PC-9 (cell line): ENCODE data around the gene SF3B5. TPM values are rescaled to one million over a fixed set of nuclear protein-coding genes. Genes with fewer than 3 reads are reported as not detected.
"Not testable (repeated sequence)": the region's sequence is repeated elsewhere in the genome, so short reads cannot be mapped to it uniquely, and the experiment has no call there.

Source experiments
- BruUV-seq: library from RNA; stranded (reverse); fragments of 400-500 nt; replicated peaks from 2 replicates; lab custom pipeline; 2021; lab: Mats Ljungman, UMichigan
- CTCF ChIA-PET: fragments of 300-600 bp; sonication (Branson Sonifier 250); formaldehyde crosslinking; loops from one replicate; lab custom pipeline; 2022; ENCODE audit warnings: antibody characterized with exemption; lab: Charles Lee
- POLR2A ChIA-PET: fragments of 300-600 bp; sonication (Branson Sonifier 250); formaldehyde crosslinking; loops from one replicate; lab custom pipeline; 2022; ENCODE audit warnings: antibody characterized with exemption; ENCODE audit not compliant: unreplicated experiment; lab: Charles Lee
- DNase-seq, 2 experiments: peaks; one replicate each; pipeline versions ENCODE4 v3.0.0 to v3.0.0-alpha.2; 2015 to 2022; ENCODE audit warnings: mixed read lengths in 1 of 2
- H2AFZ ChIP-seq: fragments of 200-600 bp; sonication (generic); 2 replicates; pipeline ENCODE4 v1.8.1; 2017; ENCODE audit warnings: antibody characterized with exemption
- H3F3A ChIP-seq: fragments of 200-600 bp; sonication (generic); 2 replicates; pipeline ENCODE4 v1.8.1; 2017; ENCODE audit warnings: antibody characterized with exemption, mild to moderate bottlenecking, low read depth; ENCODE audit not compliant: insufficient read depth
- H3K27ac ChIP-seq: fragments of 200-600 bp; sonication (generic); 2 replicates; pipeline ENCODE4 v1.6.1; 2016; ENCODE audit warnings: mixed run types
- H3K27me3 ChIP-seq: fragments of 200-600 bp; sonication (generic); 2 replicates; pipeline ENCODE4 v1.6.1; 2016; ENCODE audit warnings: low read depth, mixed run types; ENCODE audit not compliant: insufficient read depth
- H3K36me3 ChIP-seq: fragments of 200-600 bp; sonication (generic); 2 replicates; pipeline ENCODE4 v1.6.1; 2016; ENCODE audit warnings: low read depth, mixed run types
- H3K4me1 ChIP-seq: fragments of 200-600 bp; sonication (generic); replicated peaks from 2 replicates; pipeline ENCODE4 v1.6.1; 2016; ENCODE audit warnings: mixed run types; ENCODE audit not compliant: insufficient read depth
- H3K4me2 ChIP-seq: fragments of 200-600 bp; sonication (generic); 2 replicates; pipeline ENCODE4 v1.6.1; 2017; ENCODE audit warnings: mixed run types
- H3K4me3 ChIP-seq: fragments of 200-600 bp; sonication (generic); 2 replicates; pipeline ENCODE4 v1.6.1; 2016; ENCODE audit warnings: mixed run types
- H3K79me2 ChIP-seq: fragments of 200-600 bp; sonication (generic); 2 replicates; pipeline ENCODE4 v1.6.1; 2017; ENCODE audit warnings: low read depth, mixed run types
- H3K9me2 ChIP-seq: fragments of 200-600 bp; sonication (generic); 2 replicates; pipeline ENCODE4 v1.8.1; 2017; ENCODE audit warnings: mild to moderate bottlenecking; ENCODE audit not compliant: insufficient read depth
- H3K9me3 ChIP-seq: fragments of 200-600 bp; sonication (generic); 2 replicates; pipeline ENCODE4 v1.8.1; 2016; ENCODE audit warnings: low read depth; ENCODE audit not compliant: insufficient read depth
- H4K20me1 ChIP-seq: fragments of 200-600 bp; sonication (generic); 2 replicates; pipeline ENCODE4 v1.8.1; 2017; ENCODE audit not compliant: insufficient read depth
- EZH2 ChIP-seq: fragments of 200-600 bp; sonication (generic); IDR thresholded peaks from 2 replicates; pipeline ENCODE4 v1.8.0; 2017; ENCODE audit warnings: antibody characterized with exemption, low read depth
- intact Hi-C: fragments of 100-400 bp; cut with micrococcal nuclease; formaldehyde crosslinking; loops from one replicate; pipeline ENCODE4 v1.10.0; 2022; ENCODE audit not compliant: unreplicated experiment
- total RNA-seq: library from RNA; stranded (reverse); gene quantifications from 2 replicates; pipeline ENCODE4 v1.2.3, GENCODE V29; 2021
- TF ChIP-seq, protein P1 (sequence below): fragments of 200-600 bp; sonication (generic); conservative IDR thresholded peaks from 2 replicates; pipeline ENCODE4 v1.6.1; 2017; ENCODE audit warnings: mixed run types, antibody characterized with exemption, mild to moderate bottlenecking, moderate library complexity

SF3B5 gene
- total RNA-seq, 1 experiment from 2014 or later = 125 TPM

GRCh38 chr6:144049386-144049785 lies 46.0 kb downstream of the SF3B5 start:
- BruUV-seq = no TSS peak
- Histone ChIP-seq H3K9me2 (no peaks in the 10 kb centered on the region), H3K4me2 (no peak overlapping the region), H3K36me3 (no peaks in the 10 kb centered on the region), H3F3A (no peaks in the 10 kb centered on the region), H4K20me1 (no peaks in the 10 kb centered on the region), H2AFZ (no peak overlapping the region), H3K27ac (no peak overlapping the region), H3K9me3 (no peaks in the 10 kb centered on the region; the same call in 1 of the 2 replicates), H3K79me2 (no peaks in the 10 kb centered on the region), H3K4me3 (no peak overlapping the region), H3K4me1 (no peaks in the 10 kb centered on the region), H3K27me3 (peaks cover 3% of the 10 kb centered on the region; the same call in 1 of the 2 replicates)
- no peak for TF ChIP-seq EZH2
- TF ChIP-seq, protein P1, sequence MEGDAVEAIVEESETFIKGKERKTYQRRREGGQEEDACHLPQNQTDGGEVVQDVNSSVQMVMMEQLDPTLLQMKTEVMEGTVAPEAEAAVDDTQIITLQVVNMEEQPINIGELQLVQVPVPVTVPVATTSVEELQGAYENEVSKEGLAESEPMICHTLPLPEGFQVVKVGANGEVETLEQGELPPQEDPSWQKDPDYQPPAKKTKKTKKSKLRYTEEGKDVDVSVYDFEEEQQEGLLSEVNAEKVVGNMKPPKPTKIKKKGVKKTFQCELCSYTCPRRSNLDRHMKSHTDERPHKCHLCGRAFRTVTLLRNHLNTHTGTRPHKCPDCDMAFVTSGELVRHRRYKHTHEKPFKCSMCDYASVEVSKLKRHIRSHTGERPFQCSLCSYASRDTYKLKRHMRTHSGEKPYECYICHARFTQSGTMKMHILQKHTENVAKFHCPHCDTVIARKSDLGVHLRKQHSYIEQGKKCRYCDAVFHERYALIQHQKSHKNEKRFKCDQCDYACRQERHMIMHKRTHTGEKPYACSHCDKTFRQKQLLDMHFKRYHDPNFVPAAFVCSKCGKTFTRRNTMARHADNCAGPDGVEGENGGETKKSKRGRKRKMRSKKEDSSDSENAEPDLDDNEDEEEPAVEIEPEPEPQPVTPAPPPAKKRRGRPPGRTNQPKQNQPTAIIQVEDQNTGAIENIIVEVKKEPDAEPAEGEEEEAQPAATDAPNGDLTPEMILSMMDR = no peak
- CTCF ChIA-PET = no interaction called here
- DNase-seq = no peak
- POLR2A ChIA-PET = no interaction called here
- intact Hi-C loops = no loop called here

- H3K27me3 ChIP-seq = peaks cover 5% of the 10 kb centered on the region; the same call in 1 of the 2 replicates
- POLR2A ChIA-PET = no interaction called here
- no peaks in the 10 kb centered on the region for H3K4me1 ChIP-seq
- H3K4me3 ChIP-seq = no peak overlapping the region
- TF ChIP-seq, protein P1 = no peak
- no peak for TF ChIP-seq EZH2
- intact Hi-C loops = no loop called here
- H4K20me1 ChIP-seq = no peaks in the 10 kb centered on the region
- H3K79me2 ChIP-seq = no peaks in the 10 kb centered on the region
- no peaks in the 10 kb centered on the region for H3F3A ChIP-seq
- no peak overlapping the region for H3K27ac ChIP-seq
- BruUV-seq = no TSS peak
- DNase-seq = no peak
- no peaks in the 10 kb centered on the region for H3K9me2 ChIP-seq
- no peaks in the 10 kb centered on the region for H3K36me3 ChIP-seq
- no peak overlapping the region for H2AFZ ChIP-seq
- H3K9me3 ChIP-seq = no peaks in the 10 kb centered on the region; the same call in 1 of the 2 replicates
- H3K4me2 ChIP-seq = no peak overlapping the region
- CTCF ChIA-PET = no interaction called here
These were observed 47.7 kb downstream of the SF3B5 start for GRCh38 chr6:144047688-144048087.

DNA sequence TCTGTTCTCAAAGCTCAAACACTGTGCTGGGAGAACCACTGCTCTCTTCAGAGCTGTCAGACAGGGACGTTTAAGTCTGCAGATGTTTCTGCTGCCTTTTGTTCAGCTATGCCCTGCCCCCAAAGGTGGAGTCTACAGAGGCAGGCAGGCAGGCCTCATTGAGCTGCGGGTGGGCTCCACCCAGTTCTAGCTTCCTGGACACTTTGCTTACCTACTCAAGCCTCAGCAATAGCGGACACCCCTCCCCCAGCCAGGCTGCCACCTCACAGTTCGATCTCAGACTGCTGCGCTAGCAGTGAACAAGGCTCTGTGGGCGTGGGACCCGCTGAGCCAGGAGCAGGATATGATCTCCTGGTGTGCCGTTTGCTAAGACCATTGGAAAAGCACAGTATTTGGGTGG lies 48.7 kb downstream of the SF3B5 start:
- H3K27me3 ChIP-seq, intact Hi-C loops, POLR2A ChIA-PET, H3K9me2 ChIP-seq, H2AFZ ChIP-seq, BruUV-seq, H4K20me1 ChIP-seq, H3F3A ChIP-seq, DNase-seq, H3K4me1 ChIP-seq, CTCF ChIA-PET, H3K79me2 ChIP-seq, H3K4me2 ChIP-seq, H3K9me3 ChIP-seq, H3K27ac ChIP-seq, H3K4me3 ChIP-seq, H3K36me3 ChIP-seq: not testable (repeated sequence)

GRCh38 chr6:144044989-144045388 lies 50.4 kb downstream of the SF3B5 start:
- H3K4me1 ChIP-seq, H3K9me3 ChIP-seq, H3F3A ChIP-seq, H3K79me2 ChIP-seq, H3K4me2 ChIP-seq, H3K36me3 ChIP-seq, CTCF ChIA-PET, H3K4me3 ChIP-seq, DNase-seq, H3K27me3 ChIP-seq, H2AFZ ChIP-seq, H3K9me2 ChIP-seq, H4K20me1 ChIP-seq, POLR2A ChIA-PET, H3K27ac ChIP-seq, intact Hi-C loops, BruUV-seq: not testable (repeated sequence)

Other genes with a start within 250 kb of the SF3B5 start
- not detected in 2 replicates for gene ZC2HC1B, start 231.1 kb downstream of the SF3B5 start, total RNA-seq
- gene PLAGL1, start 87.3 kb downstream of the SF3B5 start, total RNA-seq = 7.8 and 8.3 TPM in 2 replicates
- 0.17 and 0.40 TPM in 2 replicates for gene STX11, start 54.9 kb upstream of the SF3B5 start, total RNA-seq
- gene UTRN, start 189.8 kb upstream of the SF3B5 start, total RNA-seq = 108 and 125 TPM in 2 replicates